ENCODE data around the gene TUBA4A.

TUBA4A gene

GRCh38 chr2:219215871-219216534, 37.7 kb downstream of the TUBA4A start:
- H3K4me3 ChIP-seq (ENCODE audit: low read depth, low read length), result no peak overlapping the region
- no peak for TF ChIP-seq CTCF (conservative IDR thresholded peaks at IDR 0.05; ENCODE audit: low read depth, low read length)
- DNase-seq (ENCODE audit: low read depth), result no peak

GRCh38 chr2:219214786-219215185, 38.9 kb downstream of the TUBA4A start:
- TF ChIP-seq CTCF (conservative IDR thresholded peaks at IDR 0.05; ENCODE audit: low read depth, low read length), result no peak
- DNase-seq (ENCODE audit: low read depth), result no peak
- no peak overlapping the region for H3K4me3 ChIP-seq (ENCODE audit: low read depth, low read length)

GRCh38 chr2:219214141-219214540, 39.6 kb downstream of the TUBA4A start:
- no peak overlapping the region for H3K4me3 ChIP-seq (ENCODE audit: low read depth, low read length)
- no peak for DNase-seq (ENCODE audit: low read depth)
- TF ChIP-seq CTCF (conservative IDR thresholded peaks at IDR 0.05; ENCODE audit: low read depth, low read length), result no peak

GRCh38 chr2:219213486-219214071, 40.1 kb downstream of the TUBA4A start:
- H3K4me3 ChIP-seq (ENCODE audit: low read depth, low read length), result no peak overlapping the region
- no peak for DNase-seq (ENCODE audit: low read depth)
- TF ChIP-seq CTCF (conservative IDR thresholded peaks at IDR 0.05; ENCODE audit: low read depth, low read length), result no peak

GRCh38 chr2:219213026-219213415, 40.7 kb downstream of the TUBA4A start:
- no peak overlapping the region for H3K4me3 ChIP-seq (ENCODE audit: low read depth, low read length)
- no peak for TF ChIP-seq CTCF (conservative IDR thresholded peaks at IDR 0.05; ENCODE audit: low read depth, low read length)
- no peak for DNase-seq (ENCODE audit: low read depth)

- no peak for DNase-seq (ENCODE audit: low read depth)
- no peak overlapping the region for H3K4me3 ChIP-seq (ENCODE audit: low read depth, low read length)
These were observed 42.8 kb downstream of the TUBA4A start for GRCh38 chr2:219210886-219211362.

More at GRCh38 chr2:219210886-219211362, 42.8 kb downstream of the TUBA4A start:
- no peak for TF ChIP-seq CTCF (conservative IDR thresholded peaks at IDR 0.05; ENCODE audit: low read depth, low read length)
